GM11168 (cell line): ENCODE data around the gene ACTL6B.

Source experiments
- in situ Hi-C: fragments of 300-500 bp; cut with MboI; formaldehyde crosslinking; loops from one replicate; pipeline ENCODE4 v1.12.0; 2022; ENCODE audit warnings: low sequenced_read_pairs; ENCODE audit not compliant: unreplicated experiment

ACTL6B gene

DNA sequence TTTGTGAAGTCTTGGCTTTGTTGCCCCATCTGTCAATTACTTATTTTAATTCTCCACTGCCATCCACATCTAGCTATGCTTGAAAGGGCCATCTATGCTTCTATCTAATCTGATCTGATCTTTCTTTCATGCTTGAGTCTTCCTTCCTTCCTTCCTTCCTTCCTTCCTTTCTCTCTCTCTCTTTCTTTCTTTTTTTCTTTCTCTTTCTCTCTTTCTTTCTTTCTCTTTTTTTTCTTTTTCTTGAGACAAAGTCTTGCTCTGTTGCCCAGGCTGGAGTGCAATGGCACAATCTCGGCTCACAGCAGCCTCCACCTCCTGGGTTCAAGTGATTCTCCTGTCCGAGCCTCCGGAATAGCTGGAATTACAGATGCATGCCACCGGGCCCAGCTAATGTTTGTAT is 26.2 kb downstream of the ACTL6B start:
- in situ Hi-C loops: no loop called here

DNA sequence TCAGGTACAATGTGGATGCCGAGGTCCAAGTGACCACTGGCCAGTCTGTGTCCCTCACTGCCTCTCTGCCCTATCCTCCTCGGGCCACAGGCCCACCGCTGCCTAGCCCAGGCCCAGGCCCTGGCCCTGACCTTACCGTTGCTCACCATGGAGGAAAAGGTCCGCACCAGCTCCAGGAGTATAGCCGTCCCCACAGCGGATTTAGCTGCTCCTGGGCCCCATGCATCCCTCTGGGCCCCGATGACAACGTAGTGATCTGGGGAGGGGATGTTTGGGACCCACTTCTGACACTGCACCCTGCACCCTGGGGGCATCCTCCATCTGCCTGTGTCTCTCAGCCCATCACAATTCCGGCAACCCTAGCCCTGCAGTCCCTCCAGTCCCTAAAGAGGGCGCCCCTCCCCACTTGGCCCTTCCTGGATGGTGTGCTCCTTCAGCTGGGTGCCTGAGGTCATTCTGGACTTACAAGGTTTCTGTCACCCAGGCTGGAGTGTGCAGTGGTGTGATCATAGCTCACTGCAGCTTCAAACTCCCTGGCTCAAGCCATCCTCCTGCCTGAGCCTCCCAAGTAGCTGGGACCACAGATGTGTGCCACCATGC is 27.0 kb downstream of the ACTL6B start:
- in situ Hi-C loops: no loop called here

DNA sequence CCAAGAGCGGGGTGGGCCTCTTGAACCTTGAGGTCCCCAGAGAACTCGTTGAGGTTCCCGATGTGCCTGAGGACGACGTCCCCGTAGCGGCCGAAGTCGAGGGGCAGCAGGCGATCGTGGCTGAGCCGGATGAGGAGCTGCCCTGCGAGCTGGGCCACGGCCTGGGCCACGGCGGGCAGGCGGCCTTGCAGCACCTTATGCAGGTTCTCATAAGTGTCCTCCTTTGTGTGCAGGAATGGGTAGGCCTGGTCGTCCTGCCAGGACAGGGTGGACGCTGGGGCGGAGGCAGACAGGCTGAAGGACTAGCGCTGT is 29.1 kb downstream of the ACTL6B start:
- in situ Hi-C loops: no loop called here

DNA sequence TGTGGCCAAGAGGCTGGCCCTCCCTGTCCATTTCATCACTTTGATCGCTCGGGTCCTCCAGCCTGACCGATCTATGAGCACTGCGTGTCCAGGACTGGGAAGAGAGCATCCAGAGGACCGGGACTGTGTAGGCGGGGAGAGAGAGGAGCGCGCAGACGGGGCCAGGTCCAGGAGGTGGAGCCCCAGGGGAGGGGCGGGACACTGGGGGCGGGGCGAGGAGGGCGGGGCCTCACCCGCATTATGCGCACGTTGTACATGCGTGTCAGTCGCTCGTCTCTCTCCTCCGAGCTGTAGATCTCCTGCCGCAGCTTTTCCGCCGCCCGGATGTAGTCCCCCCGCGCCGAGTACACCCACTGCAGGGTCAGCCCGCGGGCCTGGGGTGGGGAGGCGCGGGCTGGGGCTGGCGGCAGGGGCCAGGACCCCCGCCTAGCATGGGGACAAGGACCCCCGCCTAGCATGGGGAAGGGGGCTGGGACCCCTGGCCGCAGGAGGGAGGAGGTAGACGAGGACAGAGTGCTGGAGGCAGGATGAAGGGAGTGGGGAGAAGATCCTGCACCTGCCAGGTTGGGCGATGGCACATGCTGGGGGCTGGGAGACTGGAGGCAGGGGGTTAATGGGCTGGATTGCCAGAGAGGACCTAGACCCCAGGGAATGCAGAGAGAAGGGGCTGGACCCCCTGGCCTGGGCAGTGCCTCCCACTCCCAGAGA is 29.6 kb downstream of the ACTL6B start:
- in situ Hi-C loops: no loop called here

DNA sequence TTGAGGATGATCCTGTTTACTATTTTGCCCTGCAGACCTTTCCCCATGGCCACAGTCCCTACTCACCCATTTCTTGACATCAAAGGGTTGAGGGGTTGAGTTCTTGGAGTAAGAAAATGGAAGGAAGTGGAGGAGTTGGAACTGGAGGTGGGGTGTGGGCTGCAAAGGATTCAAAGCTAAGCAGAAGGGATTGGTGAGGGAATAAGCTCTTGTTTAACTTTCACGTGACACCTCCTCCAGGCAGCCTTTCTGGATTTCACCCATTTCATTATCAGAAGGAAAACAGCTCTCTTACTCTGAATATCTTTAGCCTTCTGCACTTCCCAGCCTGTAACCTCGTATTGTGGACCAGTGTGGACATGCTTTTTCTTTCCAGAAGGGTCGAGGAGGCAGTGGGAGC is 30.2 kb downstream of the ACTL6B start:
- in situ Hi-C loops: no loop called here

DNA sequence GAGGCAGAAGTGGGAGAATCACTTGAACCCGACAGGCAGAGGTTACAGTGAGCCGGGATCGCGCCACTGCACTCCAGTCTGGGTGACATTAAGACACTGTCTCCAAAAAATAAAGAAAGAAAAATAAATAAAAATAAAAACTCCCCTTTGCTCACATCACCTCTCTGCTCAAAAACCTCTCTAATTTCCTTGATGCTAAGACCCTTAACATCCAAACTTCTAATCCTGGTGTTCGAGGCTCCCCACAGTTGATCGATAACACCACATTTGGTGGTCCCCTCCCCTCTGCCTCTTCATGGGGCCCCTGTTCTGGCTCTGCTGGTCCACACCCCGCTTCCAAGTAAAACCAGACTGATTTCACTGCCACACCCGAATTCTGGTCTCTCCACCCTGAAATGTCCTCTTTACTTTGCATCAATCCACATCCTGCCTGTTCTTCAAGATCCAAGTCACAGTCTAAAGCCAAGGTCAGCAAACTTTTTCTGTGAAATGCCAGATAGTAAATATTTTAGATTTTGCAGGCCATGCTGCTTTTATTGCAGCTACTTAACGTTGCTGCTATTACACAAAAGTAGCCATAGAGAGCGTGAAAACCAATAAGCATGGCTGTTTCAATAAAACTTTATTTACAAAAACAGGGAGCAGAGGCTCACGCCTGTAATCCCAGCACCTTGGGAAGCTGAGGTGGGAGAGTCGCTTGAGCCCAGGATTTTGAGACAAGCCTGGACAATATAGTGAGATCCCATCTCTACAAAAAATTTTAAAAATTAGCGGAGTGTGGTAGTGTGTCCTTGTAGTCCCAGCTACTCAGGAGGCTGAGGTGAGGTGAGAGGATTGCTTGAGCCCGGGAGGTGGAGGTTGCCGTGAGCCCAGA is 32.1 kb downstream of the ACTL6B start:
- in situ Hi-C loops: no loop called here

DNA sequence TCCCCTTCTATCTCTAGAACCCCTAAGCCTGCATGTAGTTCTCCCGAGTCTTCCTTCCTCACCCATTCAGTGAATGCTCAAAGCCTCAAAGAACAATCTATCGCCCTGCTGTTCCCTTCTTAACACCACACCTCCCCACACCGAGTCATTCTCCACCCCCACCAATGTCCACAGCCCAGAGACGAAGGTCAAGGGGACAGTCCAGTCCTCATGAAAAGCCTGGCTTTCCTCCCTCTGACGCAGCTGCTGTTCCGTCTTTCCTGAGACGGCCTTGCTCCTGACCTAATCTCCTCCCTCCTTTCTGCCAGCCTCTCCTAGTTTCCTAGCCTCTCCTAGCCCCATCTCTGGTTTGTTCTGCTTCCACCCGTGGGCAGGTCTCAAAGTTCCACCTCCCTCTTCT is 34.7 kb downstream of the ACTL6B start:
- in situ Hi-C loops: no loop called here

DNA sequence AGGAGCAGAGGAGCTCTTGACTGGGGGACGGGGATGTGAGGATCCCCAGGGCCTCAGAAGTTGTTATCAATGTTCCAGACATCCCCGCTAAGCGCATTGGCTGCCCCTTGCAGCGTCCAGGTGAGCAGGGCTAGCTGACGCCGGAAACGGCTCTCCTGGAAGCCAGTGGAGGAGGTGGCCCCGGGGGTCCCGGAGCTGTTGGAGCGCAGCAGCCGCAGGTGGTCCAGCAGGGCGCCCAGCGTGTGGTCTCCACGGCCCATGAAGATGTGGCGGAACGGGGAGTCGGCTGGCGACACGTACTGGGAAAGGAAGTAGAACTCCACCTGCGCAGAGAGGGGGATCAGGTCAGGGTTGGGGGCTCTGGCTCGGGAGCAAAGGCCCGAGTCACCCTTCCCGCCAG is 35.4 kb downstream of the ACTL6B start:
- in situ Hi-C loops: no loop called here

DNA sequence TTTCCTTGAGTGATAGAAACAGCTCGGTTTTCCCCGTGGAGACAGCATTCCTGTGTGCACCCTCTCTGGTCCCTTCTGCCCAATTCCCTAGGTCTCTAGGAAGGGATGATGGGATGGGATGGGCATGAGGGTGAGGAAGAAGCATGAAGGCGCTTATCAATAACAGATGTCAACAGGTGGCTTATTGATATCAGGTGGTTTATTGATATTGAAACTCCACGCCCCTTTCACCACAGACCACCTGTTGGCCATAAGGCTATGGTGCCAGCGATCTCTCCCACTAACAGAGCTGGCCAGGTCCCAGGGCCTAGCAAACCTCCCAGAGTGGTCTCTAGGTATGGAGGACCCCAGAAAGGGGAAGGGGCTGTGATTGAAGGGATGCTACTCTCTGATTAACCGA is 36.0 kb downstream of the ACTL6B start:
- in situ Hi-C loops: no loop called here

DNA sequence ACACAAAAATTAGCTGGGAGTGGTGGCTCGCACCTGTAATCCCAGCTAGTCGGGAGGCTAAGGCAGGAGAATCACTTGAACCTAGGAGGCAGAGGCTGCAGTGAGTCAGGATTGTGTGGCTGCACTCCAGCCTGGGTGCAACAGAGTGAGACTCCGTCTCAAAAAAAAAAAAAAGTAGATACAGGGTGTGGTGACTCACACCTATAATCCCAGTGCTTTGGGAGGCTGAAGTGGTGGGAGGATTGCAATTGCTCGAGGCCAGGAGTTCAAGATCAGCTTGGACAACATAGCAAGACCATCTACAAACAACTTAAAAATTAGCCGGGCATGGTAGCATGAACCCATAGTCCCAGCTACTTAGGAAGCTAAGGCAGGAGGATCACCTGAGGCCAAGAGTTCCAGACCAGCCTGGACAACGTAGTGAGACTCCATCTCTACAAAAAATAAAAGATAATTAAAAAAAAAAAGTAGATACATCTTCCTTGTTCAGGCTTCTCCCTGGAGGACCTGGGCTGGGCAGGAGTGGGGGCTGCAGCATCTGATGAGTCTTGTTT is 41.9 kb downstream of the ACTL6B start:
- in situ Hi-C loops: no loop called here

DNA sequence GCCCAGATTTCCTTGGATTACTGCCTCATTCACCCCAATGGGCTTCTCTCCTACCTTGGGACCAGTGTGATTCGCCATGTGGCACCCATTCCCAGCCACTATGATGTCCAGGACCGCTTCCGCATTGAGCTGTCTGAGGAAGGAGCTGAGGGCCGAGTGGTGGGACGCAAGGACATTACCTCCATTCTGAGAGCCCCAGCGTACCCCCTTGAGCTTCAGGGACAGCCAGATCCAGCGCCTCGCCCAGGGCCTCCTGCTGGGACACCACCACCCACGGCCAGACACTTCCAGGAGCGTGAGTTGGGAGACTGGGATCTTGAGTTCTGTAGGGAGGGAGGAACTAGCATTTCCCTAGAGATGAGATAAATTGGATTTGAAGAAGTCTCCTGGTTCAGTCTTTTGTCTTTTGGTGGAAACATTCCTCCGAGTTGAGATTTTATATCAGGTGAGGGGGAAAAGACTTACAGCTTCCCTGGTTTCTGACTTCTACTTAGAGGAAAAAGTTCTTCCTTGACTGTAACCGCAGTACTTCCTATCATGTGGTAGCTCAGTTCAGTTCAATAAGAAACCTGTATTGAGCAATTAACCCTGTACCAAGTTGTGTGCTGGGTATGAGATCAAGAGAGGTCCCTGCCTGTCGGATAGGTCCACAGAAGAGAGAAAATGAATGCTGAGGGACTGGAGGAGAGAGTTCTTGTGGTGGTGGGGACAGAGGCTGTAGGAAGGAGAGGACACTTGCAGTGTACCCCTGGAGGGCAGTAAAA is 42.7 kb downstream of the ACTL6B start:
- in situ Hi-C loops: no loop called here

DNA sequence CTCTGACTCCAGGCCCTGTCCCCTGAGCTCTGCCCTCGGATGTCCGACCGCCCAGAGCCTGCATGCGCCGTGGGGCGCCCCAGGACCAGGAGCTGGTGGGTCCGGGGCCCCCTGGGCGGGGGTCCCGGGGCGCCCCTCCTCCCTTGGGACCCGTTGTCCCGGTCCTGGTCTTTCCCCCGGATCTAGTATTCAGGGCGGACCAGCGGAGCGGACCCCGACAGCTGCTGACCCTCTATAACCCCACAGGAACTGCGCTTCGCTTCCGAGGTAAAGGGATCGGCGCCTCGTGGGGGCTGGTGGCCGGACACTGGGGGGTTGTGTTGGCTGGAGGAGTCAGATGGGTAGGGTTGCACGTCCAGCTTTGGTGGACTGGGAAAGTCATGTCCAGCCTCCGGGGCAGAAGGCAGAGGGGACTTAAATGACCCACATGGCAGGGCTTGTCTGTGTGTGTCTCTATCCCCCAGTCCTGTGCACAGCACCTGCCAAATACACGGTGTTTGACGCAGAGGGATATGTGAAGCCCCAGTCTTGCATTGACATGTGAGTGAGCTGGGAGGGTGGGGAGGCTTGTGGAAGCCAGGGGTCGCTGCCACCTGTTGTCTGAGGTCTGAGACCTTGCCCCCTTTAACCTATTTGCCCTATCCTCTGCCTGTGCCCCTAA is 43.4 kb downstream of the ACTL6B start:
- in situ Hi-C loops: no loop called here

DNA sequence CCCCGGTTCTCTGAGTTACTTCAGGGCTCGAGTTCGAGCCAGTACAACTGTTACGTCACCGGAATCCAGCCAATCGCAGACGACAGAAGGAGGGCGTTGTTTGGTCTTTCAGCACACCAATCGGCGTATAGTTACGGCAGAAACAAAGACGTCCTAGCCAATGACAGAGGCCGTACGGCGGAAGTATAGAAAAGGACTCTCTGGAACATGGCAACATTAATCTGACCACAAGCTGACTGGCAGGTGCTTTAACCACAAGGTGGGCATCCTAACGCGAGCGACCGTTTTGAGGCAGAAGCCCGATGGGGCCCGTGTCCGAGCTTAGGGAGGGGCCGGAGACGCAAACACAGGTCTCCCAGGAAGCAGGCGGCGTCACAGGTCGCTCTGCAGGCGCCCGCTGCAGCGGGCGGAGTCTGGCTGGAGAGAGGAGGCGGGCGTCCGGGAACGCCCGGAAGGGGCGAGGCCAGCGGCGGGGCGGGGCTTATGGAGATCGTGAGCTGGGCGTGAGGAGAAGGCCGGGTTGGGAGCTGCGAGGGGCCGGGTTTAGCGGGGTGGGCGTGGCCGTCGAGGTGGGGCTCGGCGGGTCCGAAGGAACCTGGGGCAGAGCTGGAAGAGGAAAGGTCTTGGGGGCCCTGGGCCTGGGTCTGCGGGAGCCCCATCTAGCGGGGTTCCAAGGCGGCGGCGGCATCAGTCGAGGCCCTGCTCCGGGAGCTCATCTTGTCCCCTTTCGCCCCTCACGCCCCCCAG is 44.1 kb downstream of the ACTL6B start, which contains the start of gene MOSPD3:
Gene MOSPD3 (plus strand): TSS at position 558 of the 747 bp plus-strand sequence. CDS start 252 bp downstream, outside the sequence.
- in situ Hi-C loops: no loop called here

DNA sequence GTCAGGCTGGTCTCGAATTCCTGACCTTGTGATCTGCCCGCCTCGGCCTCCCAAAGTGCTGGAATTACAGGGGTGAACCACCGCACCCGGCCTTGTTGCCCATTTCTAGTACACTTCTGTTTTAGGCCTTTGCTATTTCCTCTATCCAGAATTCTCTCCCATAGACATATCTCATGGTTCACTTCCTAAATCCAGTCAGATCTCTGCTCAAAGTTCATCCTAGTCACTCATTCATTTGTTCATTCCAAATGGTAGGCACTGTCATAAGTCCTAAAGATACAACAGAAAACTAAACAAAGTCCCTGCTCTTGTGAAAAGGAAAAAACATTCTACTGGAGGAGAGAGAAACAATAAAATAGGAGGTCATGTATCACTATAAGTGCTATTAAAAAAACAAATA is 46.3 kb downstream of the ACTL6B start:
- in situ Hi-C loops: no loop called here

DNA sequence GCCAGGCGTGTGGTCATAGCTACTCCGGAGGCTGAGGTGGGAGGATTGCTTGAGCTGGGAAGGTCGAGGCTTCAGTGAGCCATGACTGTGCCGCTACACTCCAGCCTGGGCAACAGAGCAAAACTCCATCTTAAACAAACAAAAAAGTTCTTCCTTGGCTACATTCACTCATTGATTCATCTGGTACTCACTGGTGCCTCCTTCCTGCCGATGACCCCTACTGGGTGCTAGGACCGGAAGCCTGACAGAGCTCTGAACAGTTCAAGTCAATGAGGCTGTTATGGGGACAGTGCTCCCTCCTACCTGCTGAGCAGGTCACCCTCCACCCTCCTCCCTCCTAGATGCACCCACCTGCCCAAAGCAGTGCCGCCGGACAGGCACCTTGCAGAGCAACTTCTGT is 49.1 kb downstream of the ACTL6B start:
- in situ Hi-C loops: no loop called here

DNA sequence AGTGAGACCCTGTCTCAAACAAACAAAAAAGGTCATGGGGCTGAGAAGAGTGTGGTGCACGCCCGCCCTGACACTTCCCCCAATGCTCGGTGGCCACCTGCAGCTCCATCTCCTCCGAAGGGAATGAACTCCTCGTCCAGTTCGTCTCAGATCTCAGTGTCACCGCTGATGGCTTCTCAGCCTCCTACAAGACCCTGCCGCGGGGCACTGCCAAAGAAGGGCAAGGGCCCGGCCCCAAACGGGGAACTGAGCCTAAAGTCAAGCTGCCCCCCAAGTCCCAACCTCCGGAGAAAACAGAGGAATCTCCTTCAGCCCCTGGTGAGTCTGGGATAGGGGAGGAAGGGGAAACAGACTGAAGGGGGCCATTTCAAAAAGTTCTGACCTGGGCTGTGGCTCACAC is 49.9 kb downstream of the ACTL6B start:
- in situ Hi-C loops: no loop called here

DNA sequence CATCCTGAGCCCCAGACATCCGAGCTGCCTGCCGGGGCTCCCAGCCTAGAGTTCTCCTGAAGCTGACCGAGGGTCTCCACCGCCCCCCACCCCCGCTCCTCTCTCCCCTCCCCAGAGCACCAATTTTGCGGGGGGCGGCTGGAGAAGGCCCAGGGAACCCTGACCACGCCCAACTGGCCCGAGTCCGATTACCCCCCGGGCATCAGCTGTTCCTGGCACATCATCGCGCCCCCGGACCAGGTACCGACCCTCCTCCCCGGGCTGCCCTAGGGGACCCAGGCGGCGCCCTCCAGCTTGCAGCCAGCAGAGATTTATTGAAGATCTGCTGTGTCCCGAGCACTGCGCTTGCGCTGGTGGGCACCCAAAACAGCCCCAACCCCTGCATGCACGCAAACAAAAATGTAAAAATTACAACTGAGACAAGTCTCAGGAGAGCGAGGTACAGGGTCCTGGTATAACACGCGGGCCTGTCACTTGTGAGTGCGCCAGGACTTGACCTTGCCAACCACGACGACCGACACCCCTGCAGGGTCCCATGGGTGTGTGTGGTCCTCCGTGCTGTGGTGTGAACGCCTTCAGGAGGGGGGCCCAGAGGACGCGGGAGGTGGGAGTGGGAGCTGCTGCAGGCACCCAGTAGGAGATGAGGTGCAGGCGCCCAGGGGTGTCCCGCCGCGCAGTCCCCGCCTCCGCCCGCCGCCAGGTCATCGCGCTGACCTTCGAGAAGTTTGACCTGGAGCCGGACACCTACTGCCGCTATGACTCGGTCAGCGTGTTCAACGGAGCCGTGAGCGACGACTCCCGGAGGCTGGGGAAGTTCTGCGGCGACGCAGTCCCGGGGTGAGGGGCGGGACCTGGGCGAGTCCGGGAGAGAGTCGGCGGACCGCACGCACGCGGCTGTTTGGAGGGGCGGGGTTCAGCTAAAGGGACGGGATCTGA is 51.0 kb downstream of the ACTL6B start:
- in situ Hi-C loops: no loop called here
